ENCODE data around the gene AKT2.

The AKT2 gene

DNA sequence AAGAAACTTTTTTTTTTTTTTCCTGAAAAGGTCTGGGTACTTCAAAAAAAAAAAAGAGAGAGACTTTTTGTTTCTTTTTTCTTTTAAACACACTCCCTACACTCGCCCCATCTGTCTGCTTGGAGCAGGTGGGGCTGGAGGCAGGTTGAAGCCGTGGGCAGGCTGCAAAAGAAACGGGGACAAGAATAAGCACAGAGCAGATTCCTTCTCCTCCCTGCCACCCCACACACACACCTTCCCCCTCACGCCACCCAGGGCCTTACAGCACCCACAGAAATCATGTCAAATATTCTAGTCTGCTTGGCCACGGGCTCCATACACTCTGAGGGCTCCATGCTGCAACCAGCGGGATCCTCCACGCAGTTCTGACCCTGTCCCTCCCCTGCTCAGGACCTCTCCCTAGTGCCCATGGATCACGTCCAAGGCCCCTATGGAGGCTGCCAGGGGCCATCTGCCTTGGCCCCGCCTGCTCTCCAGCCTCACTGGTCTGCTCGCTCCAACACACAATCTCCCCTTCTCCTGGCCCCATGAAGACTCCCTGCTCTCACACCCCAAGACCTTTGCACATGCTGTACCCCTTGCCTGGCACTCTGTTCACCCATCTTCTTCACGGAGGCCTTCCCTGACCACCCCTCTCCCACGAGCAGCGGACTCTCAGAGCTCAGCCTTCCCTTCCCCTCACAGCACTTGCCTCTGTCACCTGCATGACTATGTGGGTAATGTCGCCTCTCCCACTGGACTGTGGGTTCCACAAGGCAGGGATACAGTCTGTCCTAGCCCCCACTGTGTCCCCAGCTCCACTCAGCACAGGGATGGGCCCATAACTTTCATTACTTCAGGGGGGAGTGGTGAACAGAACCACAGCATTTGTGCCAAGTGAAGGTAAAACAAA lies 11.4 kb downstream of the AKT2 start:
- no peak for DNase-seq (ENCODE audit: low read depth)

DNA sequence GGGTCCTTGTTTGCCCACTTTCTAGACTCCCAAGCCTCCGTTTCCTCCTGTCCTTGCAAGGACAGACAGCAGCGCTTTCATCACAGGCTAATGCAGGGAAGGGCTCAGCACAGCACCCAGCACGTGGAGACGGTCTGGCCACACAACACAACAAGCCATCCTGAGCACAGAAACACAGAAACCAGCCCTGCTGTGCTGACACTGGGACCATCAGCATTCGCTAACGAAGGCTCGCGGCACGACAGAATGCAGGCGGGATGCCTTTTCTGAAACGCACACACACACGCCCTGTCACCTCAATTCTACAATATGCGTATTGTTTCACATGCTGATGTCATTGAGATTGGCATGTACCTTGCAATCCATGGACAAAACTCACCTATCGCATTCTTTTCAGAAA lies 12.9 kb downstream of the AKT2 start:
- no peak for DNase-seq (ENCODE audit: low read depth)

- no peak for DNase-seq (ENCODE audit: low read depth)
These were observed 13.4 kb downstream of the AKT2 start for GRCh38 chr19:40271706-40272105.

GRCh38 chr19:40270362-40271089 lies 14.6 kb downstream of the AKT2 start:
- no peak for DNase-seq (ENCODE audit: low read depth)

DNA sequence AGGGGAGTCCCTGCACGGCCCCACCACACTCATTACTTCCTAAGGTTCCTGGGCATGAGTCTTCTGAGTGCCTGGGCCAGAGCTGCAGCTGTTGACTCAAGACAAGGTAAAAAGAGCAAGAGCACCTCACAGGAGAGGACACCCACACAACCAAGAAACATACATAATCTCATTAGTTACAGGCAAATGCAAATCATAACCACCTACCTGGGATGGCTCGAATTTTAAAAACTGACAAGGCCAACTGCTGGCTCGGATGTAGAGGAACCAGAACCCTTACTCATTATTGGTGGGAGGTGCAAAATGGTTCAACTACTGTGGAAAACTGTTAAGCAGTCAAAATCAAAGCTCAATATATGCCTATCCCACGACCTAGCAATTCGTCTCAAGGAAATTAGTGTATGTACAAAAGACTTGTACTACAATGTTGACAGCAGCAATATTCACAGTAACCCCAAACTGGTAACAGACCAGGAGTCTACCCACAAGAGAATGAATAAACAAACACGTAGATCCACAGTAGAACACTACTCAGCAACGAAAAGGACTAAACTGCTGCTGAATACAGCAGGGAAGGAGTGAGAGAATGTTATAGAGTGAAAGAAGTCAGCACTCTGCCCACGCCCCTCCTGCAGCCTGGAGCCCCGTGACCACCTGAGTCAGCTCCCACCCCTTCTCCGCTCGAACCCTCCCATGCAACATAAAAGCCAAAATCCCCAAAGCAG lies 15.8 kb downstream of the AKT2 start:
- DNase-seq (ENCODE audit: low read depth) = no peak

DNA sequence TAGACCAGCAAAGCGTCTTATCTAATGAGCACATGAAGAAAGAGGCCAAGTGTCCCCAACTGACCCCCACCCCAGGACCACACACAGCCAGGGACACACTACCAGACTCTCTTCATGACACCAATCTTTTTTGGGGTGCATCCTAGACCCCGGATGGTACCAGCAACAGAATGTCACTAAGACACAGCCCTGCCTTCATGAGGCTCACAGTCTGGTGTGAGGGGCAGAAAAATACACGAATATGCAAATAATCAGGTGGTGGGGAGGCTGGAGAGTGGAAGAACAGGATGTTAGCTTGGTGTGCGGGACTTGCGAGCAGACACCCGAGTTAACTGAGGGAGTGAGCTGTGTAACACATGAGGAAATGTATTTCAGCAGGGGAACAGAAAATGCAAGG lies 17.5 kb downstream of the AKT2 start:
- DNase-seq (ENCODE audit: low read depth) = no peak

DNA sequence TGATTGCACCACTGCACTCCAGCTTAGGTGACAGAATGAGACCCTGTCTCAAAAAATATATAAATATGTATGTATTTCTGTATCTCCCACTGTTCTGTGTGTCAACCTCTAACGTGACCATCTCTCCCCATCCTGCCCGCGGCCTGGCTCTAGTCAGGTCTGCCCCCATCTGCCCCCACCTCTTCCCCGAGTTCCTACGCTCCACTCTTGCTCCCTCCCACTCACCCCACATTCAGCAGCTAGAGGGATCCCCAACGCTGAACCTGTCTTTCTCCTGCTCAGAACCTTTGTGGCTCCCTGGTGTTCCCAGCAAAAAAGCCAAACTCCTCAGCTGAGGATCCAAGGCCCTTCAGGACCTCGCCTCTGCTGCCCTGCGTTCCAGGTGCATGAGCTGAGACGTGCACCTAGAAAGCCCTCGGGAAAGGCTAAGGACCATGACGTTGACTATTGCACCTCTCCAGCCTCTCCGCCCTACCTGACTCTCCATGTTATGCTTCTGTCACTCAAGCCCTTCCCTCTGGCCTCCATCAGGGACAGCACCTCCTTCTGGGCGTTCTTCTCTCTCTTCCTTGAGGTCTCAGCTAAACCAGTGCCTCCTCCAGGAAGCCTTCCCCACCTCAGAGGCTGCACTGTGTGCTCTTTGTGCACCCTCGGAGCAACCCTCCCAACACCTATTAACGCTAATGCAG lies 18.1 kb downstream of the AKT2 start:
- DNase-seq (ENCODE audit: low read depth) = no peak

GRCh38 chr19:40266119-40266518 lies 19.0 kb downstream of the AKT2 start:
- no peak for DNase-seq (ENCODE audit: low read depth)

- no peak for DNase-seq (ENCODE audit: low read depth)
These were observed 19.4 kb downstream of the AKT2 start for GRCh38 chr19:40265763-40266099.

DNA sequence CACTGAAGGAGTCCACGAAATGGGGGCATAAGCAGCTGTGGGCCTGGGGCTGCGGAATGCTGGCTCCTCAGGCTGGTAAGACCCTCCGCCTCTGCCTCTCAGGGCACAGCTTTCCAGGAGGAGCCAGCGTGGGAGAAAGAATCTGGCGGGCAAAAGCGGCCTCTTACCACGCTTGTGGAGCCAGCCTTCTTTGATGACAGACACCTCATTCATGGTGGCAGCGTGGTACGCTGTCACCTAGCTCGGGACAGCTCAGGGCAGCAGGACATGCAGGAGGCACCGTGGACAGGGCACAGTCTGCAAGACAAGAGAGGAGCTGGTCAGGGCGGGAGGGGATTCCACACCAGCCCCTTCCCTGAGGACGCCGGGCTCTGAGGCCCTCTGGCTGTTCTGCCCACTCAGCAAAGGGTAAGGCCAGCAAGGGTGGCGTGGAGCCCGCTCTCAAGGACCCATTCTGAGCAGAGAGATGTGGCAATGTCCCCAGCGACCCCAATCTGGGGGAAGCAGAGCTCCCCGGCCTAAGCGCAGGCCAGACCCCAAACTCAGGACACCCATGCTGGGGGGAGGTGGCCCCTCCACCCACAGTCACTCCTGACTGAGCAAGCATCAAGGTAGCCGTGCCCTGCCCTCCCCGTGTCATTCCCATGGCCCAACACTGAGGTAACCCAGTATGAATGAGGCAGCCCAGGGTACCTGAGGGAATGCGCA lies 19.9 kb downstream of the AKT2 start:
- DNase-seq (ENCODE audit: low read depth) = no peak

DNA sequence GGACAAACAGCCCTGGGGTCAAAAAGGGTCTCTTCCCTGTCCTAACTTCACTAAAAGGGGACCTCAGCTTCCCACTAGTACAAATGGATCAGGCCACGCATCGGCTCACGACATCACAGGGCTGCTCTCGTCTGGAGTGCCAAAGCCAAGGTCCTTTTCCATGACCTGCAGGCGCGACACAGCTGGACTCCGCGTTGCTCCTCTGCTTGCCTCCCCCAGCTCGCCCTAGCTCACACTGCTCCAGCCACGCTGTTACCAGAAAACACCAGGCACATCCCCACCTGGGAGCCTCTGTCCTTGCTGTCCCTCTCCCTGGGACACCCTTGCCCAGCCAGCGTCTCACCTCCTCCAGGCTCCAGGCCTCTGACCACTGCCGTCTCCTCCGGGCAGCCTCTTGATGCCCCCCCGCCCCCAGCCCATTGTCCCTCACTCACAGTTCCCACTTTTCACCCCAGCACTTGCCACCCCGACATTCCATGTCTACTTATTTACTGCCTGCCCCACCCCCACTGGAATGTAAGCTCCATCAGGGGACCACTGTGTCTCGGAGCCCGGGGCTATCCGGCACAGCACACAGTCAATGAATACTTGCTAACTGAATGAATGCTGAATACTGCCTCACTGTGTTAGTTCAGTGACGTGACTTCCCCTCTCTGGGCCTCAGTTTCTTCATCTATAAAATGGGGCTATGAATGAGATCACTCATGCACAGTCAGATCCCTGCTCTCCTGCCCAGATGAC lies 20.7 kb downstream of the AKT2 start:
- DNase-seq (ENCODE audit: low read depth) = no peak

GRCh38 chr19:40263440-40264313 lies 21.5 kb downstream of the AKT2 start:
- DNase-seq (ENCODE audit: low read depth) = no peak

DNA sequence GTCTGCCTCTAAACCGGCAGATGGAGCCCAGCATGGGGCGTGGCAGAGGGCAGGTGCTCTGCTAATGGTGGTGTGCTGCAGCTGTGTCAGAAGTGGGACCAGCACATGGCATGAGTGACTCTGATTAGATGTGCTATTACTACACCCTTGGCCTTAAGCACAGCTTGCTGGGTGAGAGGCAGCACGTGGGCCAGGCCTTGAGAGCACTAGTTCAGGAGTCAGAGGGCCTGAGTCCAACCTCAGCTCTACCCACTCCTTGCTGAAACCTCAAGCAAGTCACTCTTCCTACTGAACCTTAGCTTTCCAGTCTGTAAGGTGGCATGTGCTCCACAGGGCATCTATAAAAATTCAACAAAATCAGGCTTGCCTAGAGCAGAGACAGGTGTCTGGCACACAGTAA lies 22.7 kb downstream of the AKT2 start:
- no peak for DNase-seq (ENCODE audit: low read depth)

GRCh38 chr19:40261631-40262030 lies 23.5 kb downstream of the AKT2 start:
- no peak for DNase-seq (ENCODE audit: low read depth)

GRCh38 chr19:40257096-40257517 lies 28.0 kb downstream of the AKT2 start:
- DNase-seq (ENCODE audit: low read depth) = no peak

GRCh38 chr19:40256512-40256911 lies 28.6 kb downstream of the AKT2 start:
- no peak for DNase-seq (ENCODE audit: low read depth)

- DNase-seq (ENCODE audit: low read depth) = no peak
These were observed 29.5 kb downstream of the AKT2 start for GRCh38 chr19:40255619-40256166.

- no peak for DNase-seq (ENCODE audit: low read depth)
These were observed 30.3 kb downstream of the AKT2 start for GRCh38 chr19:40254714-40255418.

DNA sequence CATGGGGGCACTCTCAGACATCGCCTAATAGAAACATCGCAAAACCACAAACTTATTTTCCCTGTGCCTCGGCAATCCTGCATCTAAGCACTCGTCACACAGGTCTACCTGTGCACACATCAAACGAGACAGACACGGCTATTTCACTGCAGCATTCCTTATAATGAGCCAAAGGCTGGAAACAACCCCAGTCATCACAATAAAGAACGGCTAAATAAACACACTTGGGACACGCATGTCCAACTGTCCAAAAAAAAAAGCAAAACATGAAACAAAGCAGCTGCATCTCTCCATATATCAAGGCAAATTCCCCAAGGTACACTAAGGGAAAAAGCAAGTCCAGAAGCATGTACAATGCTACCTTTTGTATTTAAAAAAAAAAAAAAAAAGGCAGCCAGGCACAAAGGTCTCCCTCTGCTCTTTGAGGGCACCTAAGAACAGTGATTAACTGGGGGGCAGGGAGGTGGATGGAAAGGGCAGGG lies 31.5 kb downstream of the AKT2 start:
- no peak for DNase-seq (ENCODE audit: low read depth)

Data from non-pigmented ciliary epithelial cell (primary cell).